GM18508 (cell line): ENCODE measurements around the gene SIPA1L3.
"Not testable (repeated sequence)": the region's sequence is repeated elsewhere in the genome, so short reads cannot be mapped to it uniquely, and the experiment has no call there.

ENCODE experiments used
- ATAC-seq: cut with Tn5 transposase; IDR thresholded peaks from one replicate; pipeline ENCODE4 v1.9.1; 2021; ENCODE audit warnings: moderate number of reproducible peaks; ENCODE audit not compliant: insufficient read depth, unreplicated experiment

The SIPA1L3 gene

DNA sequence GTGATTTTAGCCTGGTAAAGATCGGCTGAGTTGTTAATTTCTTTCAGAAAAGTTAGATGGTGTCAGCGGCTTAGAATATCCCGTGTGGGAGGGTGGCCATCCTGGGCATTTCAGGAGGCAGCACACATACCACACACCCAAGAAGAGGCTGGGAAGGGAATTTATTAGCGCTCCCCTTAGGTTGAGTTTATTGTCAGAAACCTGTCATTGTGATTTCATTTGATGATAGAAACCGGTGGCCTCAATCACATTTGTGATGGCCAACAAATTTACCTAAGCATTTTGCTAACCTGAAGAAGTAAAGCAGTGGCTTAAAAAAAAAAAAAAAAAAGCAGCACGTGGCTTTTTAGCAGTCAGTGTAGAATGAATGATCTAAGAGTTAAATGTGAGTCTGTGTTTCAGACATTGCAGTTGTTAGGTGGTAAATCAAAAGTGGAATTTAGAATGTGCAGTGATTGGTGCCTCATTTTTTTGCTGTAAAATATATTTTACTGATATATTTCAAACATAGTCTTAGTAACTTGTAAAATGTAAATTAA lies 2.7 kb downstream of the SIPA1L3 start:
- ATAC-seq: no peak

GRCh38 chr19:37914908-37915307 lies 7.9 kb downstream of the SIPA1L3 start:
- no peak for ATAC-seq

DNA sequence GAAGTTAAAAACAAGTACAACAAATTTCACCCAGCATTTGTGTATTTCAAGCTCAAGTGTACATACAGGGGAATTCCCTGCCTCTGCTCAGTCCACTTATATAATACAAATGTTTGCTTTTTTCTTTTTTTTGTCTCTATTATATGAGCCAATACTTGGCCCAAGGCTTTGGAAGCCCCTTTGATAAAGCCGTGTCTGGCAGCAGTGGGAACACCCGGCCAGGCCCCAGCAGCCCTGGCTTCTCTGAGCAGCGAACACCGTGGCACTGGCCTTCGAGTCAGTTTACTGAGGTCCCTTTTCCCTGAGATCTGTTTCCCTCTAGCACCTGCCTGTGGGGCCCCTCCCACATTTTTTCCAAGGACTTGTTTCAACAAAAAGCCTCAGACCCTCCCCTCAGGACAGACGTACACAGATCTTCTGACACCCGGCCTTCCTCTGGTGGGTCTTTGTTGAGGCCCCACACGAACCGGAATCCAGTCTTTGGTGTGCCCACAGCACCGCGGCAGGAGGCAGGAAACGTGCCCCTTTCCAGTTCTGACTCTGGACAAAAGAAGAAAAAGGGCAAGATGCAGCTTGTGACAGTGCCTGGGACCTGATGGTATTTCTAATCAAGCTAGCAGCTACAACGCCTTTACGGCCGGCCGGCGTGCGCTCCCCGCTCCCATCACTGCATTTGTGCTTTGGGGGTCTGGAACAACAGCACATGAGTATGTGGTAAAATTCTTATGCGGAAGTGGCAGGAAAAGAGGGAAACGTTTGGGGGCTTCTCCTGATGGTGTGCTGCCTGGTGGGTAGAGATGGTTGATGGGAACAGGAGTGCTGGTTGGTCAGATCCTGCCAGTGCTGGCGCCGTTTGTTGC lies 13.8 kb downstream of the SIPA1L3 start:
- ATAC-seq: no peak

- ATAC-seq: not testable (repeated sequence)
These were observed 17.6 kb downstream of the SIPA1L3 start for GRCh38 chr19:37924573-37924972.

GRCh38 chr19:37925212-37925611 lies 18.2 kb downstream of the SIPA1L3 start:
- no peak for ATAC-seq

DNA sequence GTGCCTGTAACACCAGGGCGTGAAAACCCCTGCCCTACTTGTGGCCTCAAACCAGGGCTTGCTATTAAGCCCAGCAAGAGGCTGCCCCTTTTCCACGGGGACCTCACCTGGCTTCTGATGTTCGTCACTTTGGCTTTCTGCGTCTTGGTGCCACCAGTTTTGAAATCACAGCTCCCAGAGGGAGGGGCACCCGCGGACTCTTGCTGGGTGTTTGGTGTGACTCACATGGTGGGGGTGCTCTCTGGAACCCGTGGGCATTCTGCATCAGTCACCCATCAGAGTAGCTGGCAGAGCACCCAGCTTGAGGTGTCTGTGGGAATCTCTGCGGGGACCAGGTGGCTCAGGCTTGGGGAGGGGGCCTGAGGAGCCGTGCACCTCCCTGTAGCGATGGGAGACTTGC lies 19.2 kb downstream of the SIPA1L3 start:
- ATAC-seq: no peak

GRCh38 chr19:37926711-37927110 lies 19.7 kb downstream of the SIPA1L3 start:
- ATAC-seq: no peak

DNA sequence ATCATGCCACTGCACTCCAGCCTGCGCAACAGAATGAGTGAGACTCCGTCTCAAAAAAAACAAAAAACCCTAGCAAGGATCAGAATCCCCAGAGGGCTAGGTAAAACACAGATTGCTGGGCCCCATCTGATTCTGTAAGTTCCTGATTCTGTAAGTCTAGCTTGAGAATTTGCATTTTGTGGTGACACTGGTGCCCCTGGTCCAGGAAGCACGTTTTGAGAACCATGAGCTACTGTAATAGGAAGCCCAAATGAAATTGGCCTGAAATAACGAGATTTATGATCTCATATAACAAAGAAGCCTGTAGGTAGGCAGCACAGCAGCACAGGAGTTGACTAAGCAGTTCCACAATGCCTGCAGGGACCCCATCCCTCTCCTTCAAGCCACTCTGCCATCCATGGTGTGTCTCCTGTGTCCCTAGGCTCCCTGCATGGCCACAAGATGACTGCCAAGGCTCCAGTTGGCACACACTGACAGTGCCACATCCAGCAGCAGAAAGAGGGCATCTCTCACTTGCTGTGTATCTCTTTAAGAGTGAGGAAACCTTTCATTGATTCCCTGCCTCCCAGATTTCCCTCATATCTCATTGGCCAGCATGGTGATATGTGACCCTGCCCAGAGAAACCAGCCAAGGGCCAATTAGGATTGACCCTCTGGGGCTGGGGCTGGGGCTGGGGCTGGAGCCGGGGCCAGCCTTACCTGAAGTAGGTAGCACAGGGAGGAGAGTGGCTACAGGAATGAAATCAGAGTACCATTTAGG lies 21.7 kb downstream of the SIPA1L3 start:
- ATAC-seq: no peak

DNA sequence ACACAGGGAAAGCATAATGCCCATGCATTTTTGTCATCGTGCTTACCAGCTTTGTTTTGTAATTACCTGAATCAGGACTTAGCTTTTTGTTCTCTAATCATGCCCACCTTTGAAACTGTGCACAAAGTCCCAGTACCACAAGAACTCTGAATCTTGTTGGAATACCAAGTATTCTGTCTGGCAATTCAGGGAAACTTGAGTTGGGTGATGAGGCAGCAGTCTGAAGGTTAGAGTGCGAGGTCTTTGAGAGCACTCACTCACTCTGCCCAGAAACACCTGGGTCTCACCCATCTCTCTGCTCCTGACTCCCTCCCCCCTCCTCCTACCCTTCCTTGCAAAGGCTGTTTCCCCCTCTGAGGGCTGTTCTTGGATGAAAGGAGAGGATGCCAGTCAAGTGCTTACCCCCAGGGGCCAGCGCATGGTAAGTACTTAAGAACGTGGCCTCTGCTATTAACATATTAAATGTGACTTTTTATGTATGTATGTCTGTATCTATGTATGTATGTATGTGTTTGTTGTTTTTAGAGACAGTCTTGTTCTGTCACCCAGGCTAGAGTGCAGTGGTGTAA lies 22.4 kb downstream of the SIPA1L3 start:
- no peak for ATAC-seq

- ATAC-seq: no peak
These were observed 23.4 kb downstream of the SIPA1L3 start for GRCh38 chr19:37930416-37930815.

GRCh38 chr19:37931881-37932655 lies 25.1 kb downstream of the SIPA1L3 start:
- no peak for ATAC-seq

GRCh38 chr19:37932985-37933936 lies 26.3 kb downstream of the SIPA1L3 start:
- no peak for ATAC-seq

DNA sequence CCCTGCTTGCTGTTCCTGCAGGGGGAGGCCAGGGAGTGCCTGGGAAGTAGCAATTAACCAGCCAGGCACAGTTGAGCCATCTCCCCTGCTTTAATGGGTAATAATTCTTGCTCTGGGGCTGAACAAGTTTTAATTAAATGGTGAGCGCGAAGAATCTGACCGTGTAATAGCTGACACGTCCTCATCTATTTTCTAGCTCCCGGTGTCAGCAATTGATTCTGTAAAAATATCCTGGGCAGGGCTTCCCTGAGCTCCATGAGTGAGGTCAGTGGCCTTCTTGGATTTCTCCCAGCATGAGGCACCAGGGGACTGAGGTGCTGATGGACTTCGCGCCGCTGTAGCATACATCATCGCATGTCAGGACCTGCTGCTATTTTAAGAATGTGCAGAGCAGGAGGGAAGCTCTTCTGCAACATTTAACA lies 26.9 kb downstream of the SIPA1L3 start:
- no peak for ATAC-seq

DNA sequence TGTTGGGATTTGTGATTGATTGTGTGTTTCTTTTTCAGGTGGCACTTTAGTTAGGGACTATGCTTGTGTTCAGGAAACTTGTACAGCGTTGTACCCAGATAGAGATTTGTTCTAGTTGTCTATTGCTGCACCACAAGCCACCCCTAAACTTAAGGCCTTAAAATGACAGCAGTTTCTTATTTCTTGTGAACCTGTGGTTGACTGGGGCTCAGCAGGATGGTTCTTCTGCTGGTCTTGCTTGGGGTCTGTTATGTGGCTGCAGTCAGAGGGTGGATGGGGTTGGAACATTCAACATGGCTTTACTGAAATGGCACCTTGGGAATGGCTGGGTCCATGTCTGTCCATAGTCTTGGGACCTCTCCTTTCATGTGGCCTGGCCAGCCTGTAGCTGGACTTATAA lies 28.3 kb downstream of the SIPA1L3 start:
- ATAC-seq: no peak

GRCh38 chr19:37936166-37936565 lies 29.2 kb downstream of the SIPA1L3 start:
- no peak for ATAC-seq

GRCh38 chr19:37936886-37937285 lies 29.9 kb downstream of the SIPA1L3 start:
- no peak for ATAC-seq

DNA sequence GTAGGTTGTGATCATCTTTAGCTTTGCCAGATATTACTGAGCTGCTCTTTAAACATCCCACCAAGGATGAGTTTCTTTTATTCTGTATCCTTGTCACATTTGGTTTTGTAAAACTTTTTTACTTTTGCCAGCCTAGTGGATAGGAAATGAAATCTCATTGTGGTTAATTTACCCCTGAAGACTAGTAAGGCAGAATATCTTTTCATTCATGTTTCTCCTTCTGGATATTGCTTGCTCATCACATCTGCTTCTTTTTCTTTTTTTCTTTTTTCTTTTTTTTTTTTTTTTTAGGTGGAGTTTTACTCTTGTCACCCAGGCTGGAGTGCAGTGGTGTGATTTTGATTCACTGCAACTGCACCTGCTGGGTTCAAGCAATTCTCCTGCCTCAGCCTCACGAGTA lies 31.3 kb downstream of the SIPA1L3 start:
- no peak for ATAC-seq

- no peak for ATAC-seq
These were observed 34.9 kb downstream of the SIPA1L3 start for GRCh38 chr19:37941782-37942515.
